Measurements from ENCODE around the gene BRAP. TPM values are rescaled to one million over a fixed set of nuclear protein-coding genes. Genes with fewer than 3 reads are reported as not detected.
A peak's percentile ranks its signal among the peaks of the same experiment; 100 is the strongest.

Gene BRAP
- polyA plus RNA-seq, 1 of the 3 experiments (the other 2 are of a cell fraction): 11.4 TPM

DNA sequence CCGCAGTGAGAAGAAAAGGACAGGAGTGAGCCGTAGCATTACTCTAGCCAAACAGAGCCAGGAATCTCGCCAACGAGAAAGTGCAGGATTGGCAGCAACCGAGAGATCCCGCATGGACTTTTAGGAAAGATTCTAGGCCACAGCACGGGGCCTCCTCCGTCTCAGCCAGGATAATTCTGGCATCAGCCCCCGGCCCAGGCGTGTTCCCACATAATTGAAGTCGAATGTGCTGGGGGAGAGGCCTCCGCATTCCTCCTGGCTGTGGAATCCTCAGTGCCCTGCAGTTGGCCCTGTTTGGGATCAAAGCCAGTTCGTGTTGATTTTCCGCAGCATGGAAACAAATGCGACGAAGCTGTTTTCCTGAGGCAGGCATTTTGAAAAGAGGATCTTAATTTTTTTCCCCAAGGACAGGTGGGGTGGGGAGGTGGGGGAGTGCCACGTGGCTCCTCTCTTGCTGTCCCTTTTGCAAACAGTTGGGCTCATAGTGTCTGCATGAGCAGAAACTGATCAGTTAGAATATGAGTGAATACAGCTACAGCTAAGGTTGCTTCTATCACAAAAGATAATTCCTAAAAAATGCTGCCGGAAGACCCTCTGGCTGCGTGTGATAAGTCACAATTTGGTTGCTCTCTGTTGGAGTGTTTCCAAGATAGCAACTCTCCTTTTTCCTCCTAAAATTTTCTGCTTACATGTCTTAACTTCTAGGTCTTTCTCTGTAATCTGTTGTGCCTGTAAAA is 49.4 kb downstream of the BRAP start:
- no peak overlapping the region for H3K9ac ChIP-seq
- H3K4me3 ChIP-seq (ENCODE audit: low read depth in 2 of 2, low read length in 1 of 2): no peak overlapping the region
- H3K36me3 ChIP-seq (replicated peaks in 1 of 2; ENCODE audit: control insufficient read depth in 1 of 2, insufficient read depth in 2 of 2, low read length in 1 of 2): peaks cover 0 to 4% of the 10 kb centered on the region in 2 experiments
- H3K4me1 ChIP-seq (ENCODE audit: control insufficient read depth in 1 of 2, insufficient read depth in 2 of 2, low read depth in 1 of 2, low read length in 1 of 2): peaks cover 9 to 11% of the 10 kb centered on the region in 2 experiments; a peak in 2 of 4 replicates
- WGBS (ENCODE audit: low lambda C conversion rate): 55% methylated on average over 19 of the region's 19 CpGs
- peaks cover 4% of the 10 kb centered on the region for H3F3A ChIP-seq (replicated peaks; ENCODE audit: insufficient read depth)
- peak overlapping the region in 1 of 2 experiments; percentile 24; a peak in 2 of 4 replicates for H3K27ac ChIP-seq (ENCODE audit: low read depth in 2 of 2, low read length in 1 of 2)
- no peaks in the 10 kb centered on the region for H3K9me2 ChIP-seq
- CTCF ChIA-PET: interaction anchor here (0.7 to 1.2 kb wide), 2 partner anchors 116 to 239 kb away, joined by 3 to 8 read pairs; no protein-coding TSS in a partner anchor
- POLR2A ChIA-PET: interaction anchor here (1.0 kb wide), 1 partner anchor 8 kb away, joined by 3 read pairs; no protein-coding TSS in a partner anchor
- no peaks in the 10 kb centered on the region for H4K20me1 ChIP-seq (ENCODE audit: insufficient read depth)
- H3K79me2 ChIP-seq (ENCODE audit: insufficient read depth): no peaks in the 10 kb centered on the region
- H3K4me2 ChIP-seq: no peak overlapping the region
- H3K27me3 ChIP-seq (ENCODE audit: insufficient read depth): no peaks in the 10 kb centered on the region
- 0 out of 2 replicates have a peak overlapping the region, but pooled peaks have one; percentile 23 for H2AFZ ChIP-seq (ENCODE audit: low read depth)
- H3K9me3 ChIP-seq: no peaks in the 10 kb centered on the region
- TF ChIP-seq, protein P1, sequence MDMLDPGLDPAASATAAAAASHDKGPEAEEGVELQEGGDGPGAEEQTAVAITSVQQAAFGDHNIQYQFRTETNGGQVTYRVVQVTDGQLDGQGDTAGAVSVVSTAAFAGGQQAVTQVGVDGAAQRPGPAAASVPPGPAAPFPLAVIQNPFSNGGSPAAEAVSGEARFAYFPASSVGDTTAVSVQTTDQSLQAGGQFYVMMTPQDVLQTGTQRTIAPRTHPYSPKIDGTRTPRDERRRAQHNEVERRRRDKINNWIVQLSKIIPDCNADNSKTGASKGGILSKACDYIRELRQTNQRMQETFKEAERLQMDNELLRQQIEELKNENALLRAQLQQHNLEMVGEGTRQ (IDR thresholded peaks at IDR 0.05; ENCODE audit: borderline replicate concordance, low read depth, low read length): no peak
- TF ChIP-seq CHD2 (IDR thresholded peaks at IDR 0.05; ENCODE audit: low read length, partially characterized antibody): no peak
- TF ChIP-seq FOSL2 (IDR thresholded peaks at IDR 0.05; ENCODE audit: borderline replicate concordance, low read depth): no peak
- TF ChIP-seq EP300 (IDR thresholded peaks at IDR 0.05; ENCODE audit: borderline replicate concordance in 1 of 2, low read depth in 1 of 2, low read length in 1 of 2): no peak
- 0 out of 2 replicates have a peak, but pooled peaks have one; percentile 27 for TF ChIP-seq MXI1 (IDR thresholded peaks at IDR 0.05; ENCODE audit: low read depth, low read length)
- TF ChIP-seq, protein P2, sequence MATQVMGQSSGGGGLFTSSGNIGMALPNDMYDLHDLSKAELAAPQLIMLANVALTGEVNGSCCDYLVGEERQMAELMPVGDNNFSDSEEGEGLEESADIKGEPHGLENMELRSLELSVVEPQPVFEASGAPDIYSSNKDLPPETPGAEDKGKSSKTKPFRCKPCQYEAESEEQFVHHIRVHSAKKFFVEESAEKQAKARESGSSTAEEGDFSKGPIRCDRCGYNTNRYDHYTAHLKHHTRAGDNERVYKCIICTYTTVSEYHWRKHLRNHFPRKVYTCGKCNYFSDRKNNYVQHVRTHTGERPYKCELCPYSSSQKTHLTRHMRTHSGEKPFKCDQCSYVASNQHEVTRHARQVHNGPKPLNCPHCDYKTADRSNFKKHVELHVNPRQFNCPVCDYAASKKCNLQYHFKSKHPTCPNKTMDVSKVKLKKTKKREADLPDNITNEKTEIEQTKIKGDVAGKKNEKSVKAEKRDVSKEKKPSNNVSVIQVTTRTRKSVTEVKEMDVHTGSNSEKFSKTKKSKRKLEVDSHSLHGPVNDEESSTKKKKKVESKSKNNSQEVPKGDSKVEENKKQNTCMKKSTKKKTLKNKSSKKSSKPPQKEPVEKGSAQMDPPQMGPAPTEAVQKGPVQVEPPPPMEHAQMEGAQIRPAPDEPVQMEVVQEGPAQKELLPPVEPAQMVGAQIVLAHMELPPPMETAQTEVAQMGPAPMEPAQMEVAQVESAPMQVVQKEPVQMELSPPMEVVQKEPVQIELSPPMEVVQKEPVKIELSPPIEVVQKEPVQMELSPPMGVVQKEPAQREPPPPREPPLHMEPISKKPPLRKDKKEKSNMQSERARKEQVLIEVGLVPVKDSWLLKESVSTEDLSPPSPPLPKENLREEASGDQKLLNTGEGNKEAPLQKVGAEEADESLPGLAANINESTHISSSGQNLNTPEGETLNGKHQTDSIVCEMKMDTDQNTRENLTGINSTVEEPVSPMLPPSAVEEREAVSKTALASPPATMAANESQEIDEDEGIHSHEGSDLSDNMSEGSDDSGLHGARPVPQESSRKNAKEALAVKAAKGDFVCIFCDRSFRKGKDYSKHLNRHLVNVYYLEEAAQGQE (IDR thresholded peaks at IDR 0.05; ENCODE audit: low read depth, low read length): no peak
- peak; percentile 55 for DNase-seq

DNA sequence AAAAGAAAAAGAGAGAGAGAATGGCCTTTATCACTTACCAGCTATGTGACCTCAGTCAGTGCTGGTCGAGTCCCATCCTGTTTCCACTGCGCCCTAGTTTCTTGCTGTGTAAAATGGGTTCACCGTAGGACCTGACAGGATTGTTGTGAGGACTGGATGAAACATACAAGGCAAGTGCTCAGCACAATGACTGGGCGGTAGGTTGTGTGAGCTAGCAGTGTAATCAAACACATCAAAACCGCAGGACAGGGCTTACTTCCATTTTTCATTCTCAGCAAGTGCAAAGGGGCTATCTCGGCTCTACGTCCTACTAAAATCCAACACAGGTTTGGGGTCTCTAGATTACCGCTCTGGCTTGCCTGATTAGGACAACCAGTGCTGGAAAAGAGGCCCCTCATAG is 50.2 kb downstream of the BRAP start:
- Histone ChIP-seq H2AFZ (ENCODE audit: low read depth) (no peak overlapping the region), H3K36me3 (replicated peaks in 1 of 2; ENCODE audit: control insufficient read depth in 1 of 2, insufficient read depth in 2 of 2, low read length in 1 of 2) (no peaks in the 10 kb centered on the region), H3K9ac (no peak overlapping the region), H3K27ac (ENCODE audit: low read depth in 2 of 2, low read length in 1 of 2) (peak overlapping the region in 1 of 2 experiments; percentile 24; a peak in 1 of 4 replicates), H4K20me1 (ENCODE audit: insufficient read depth) (no peaks in the 10 kb centered on the region), H3K9me2 (no peaks in the 10 kb centered on the region), H3K9me3 (no peaks in the 10 kb centered on the region), H3K27me3 (ENCODE audit: insufficient read depth) (no peaks in the 10 kb centered on the region), H3K4me3 (ENCODE audit: low read depth in 2 of 2, low read length in 1 of 2) (no peak overlapping the region), H3K79me2 (ENCODE audit: insufficient read depth) (no peaks in the 10 kb centered on the region), H3K4me2 (no peak overlapping the region), H3F3A (replicated peaks; ENCODE audit: insufficient read depth) (peaks cover 4% of the 10 kb centered on the region), H3K4me1 (ENCODE audit: control insufficient read depth in 1 of 2, insufficient read depth in 2 of 2, low read depth in 1 of 2, low read length in 1 of 2) (peaks cover 9 to 11% of the 10 kb centered on the region in 2 experiments; a peak in 2 of 4 replicates)
- 94% methylated on average over 8 of the region's 8 CpGs for WGBS (ENCODE audit: low lambda C conversion rate)
- no peak for DNase-seq
- ChIA-PET CTCF (no interaction called here), POLR2A (interaction anchor here (1.0 kb wide), 1 partner anchor 9 kb away, joined by 3 read pairs; no protein-coding TSS in a partner anchor)
- TF ChIP-seq SMC3 (IDR thresholded peaks at IDR 0.05; ENCODE audit: low read depth, low read length): no peak
- TF ChIP-seq, protein P3, sequence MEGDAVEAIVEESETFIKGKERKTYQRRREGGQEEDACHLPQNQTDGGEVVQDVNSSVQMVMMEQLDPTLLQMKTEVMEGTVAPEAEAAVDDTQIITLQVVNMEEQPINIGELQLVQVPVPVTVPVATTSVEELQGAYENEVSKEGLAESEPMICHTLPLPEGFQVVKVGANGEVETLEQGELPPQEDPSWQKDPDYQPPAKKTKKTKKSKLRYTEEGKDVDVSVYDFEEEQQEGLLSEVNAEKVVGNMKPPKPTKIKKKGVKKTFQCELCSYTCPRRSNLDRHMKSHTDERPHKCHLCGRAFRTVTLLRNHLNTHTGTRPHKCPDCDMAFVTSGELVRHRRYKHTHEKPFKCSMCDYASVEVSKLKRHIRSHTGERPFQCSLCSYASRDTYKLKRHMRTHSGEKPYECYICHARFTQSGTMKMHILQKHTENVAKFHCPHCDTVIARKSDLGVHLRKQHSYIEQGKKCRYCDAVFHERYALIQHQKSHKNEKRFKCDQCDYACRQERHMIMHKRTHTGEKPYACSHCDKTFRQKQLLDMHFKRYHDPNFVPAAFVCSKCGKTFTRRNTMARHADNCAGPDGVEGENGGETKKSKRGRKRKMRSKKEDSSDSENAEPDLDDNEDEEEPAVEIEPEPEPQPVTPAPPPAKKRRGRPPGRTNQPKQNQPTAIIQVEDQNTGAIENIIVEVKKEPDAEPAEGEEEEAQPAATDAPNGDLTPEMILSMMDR (IDR thresholded peaks at IDR 0.05): no peak
- TF ChIP-seq, protein P1 (IDR thresholded peaks at IDR 0.05; ENCODE audit: borderline replicate concordance, low read depth, low read length): no peak
- TF ChIP-seq RCOR1 (IDR thresholded peaks at IDR 0.05; ENCODE audit: low read length): no peak
- TF ChIP-seq JUND (IDR thresholded peaks at IDR 0.05): no peak
- TF ChIP-seq FOXM1 (IDR thresholded peaks at IDR 0.05; ENCODE audit: low read depth): no peak
- no peak for TF ChIP-seq ELF1 (IDR thresholded peaks at IDR 0.05)
- no peak for TF ChIP-seq RFX5 (IDR thresholded peaks at IDR 0.05; ENCODE audit: low read length)
- TF ChIP-seq RXRA (IDR thresholded peaks at IDR 0.05; ENCODE audit: borderline replicate concordance, low read depth): no peak
